ENCODE data around the gene MICU1. TPM values are rescaled to one million over a fixed set of nuclear protein-coding genes. Genes with fewer than 3 reads are reported as not detected.

Gene MICU1
- total RNA-seq, 6 donors from 2014 or later = 26.9 to 62.9 (median 47.6) TPM

DNA sequence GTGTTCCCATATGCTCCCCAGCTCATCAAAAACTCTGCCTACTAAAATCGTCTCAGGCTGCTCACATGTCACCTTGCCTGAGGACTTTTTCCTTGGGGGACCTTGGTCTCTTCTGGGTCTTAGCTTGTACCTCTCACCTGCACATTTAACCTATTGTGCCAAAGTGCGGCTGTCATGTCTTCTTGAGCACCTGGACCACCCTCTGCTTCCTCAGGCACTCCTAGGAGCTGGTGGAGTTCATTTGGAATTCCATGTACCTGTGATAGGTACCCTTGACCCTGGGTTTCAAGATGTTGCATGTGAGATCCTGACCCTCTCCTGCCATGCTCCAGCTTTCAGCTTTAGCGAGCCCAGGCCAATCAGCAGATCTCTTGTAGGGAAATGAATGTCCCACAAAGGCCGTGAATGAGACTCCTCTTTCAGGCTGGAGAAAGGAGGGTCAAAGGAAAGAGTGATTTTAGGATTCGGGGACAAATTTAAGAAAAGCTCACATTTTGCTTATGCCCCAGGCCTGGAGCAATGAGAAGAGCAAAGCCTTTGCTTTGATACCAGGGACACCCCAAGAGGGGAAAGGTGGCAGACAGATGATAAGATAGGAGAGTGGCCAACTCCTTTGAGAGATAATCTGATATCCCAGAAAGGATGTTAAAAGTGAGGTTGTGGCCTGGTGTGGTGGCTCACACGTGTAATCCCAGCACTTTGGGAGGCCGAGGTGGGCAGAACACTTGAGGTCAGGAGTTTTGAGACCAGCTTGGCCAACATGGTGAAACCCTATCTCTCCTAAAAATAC, 260.6 kb downstream of the MICU1 start:
- Histone ChIP-seq H3K4me3 (no peak overlapping the region), H3K9me3 (no peaks in the 10 kb centered on the region), H3K27me3 (no peaks in the 10 kb centered on the region), H3K36me3 (peaks cover 0 to 42% (median 15%) of the 10 kb centered on the region in 4 donors), H3K27ac (peak overlapping the region in 1 of 4 donors; percentile 6), H3K4me1 (peaks cover 10 to 12% (median 10%) of the 10 kb centered on the region in 4 donors)
- ATAC-seq (ENCODE audit: low FRiP score in 2 of 2) = no peak
- TF ChIP-seq POLR2AphosphoS5 (IDR thresholded peaks at IDR 0.05) (no peak), EP300 (IDR thresholded peaks at IDR 0.05) (no peak)
- no peak for DNase-seq
- WGBS, 2 donors = 90 to 94% methylated on average over 7 of the region's 7 CpGs

DNA sequence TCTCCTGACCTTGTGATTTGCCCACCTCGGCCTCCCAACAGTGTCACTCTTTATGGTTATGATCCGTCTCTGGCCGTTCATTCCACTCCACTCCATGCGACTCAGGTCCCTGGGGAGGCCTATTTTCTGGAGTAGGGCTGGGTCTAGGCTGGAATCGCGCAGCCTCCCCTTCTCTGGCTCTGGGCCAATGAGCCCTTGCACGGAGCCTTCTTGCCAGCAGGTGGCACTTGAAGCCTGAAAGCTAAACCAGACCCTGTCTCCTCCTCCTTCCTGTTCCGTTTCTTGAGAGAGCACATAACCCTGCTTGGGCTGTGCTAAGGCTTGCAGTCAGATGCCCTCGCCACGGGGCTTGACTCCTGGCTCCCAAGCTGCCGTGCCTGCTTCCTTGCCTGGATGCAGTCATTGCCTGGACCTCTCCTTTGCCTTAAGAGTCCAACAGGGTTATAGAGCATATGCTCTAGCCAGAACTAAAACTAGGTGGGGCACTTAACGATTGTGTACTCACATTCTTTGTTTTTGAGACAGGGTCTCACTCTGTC, 261.6 kb downstream of the MICU1 start:
- Histone ChIP-seq H3K27ac (peak overlapping the region in 3 of 4 donors; percentile 6 to 63 (median 58)), H3K4me3 (peak overlapping the region in 2 of 4 donors; percentile 15 to 29), H3K27me3 (no peaks in the 10 kb centered on the region), H3K36me3 (peaks cover 0 to 37% (median 15%) of the 10 kb centered on the region in 4 donors), H3K4me1 (peaks cover 10 to 12% (median 10%) of the 10 kb centered on the region in 4 donors), H3K9me3 (no peaks in the 10 kb centered on the region)
- peak; percentile 52 to 69 for TF ChIP-seq POLR2AphosphoS5 (IDR thresholded peaks at IDR 0.05)
- TF ChIP-seq, protein P1, sequence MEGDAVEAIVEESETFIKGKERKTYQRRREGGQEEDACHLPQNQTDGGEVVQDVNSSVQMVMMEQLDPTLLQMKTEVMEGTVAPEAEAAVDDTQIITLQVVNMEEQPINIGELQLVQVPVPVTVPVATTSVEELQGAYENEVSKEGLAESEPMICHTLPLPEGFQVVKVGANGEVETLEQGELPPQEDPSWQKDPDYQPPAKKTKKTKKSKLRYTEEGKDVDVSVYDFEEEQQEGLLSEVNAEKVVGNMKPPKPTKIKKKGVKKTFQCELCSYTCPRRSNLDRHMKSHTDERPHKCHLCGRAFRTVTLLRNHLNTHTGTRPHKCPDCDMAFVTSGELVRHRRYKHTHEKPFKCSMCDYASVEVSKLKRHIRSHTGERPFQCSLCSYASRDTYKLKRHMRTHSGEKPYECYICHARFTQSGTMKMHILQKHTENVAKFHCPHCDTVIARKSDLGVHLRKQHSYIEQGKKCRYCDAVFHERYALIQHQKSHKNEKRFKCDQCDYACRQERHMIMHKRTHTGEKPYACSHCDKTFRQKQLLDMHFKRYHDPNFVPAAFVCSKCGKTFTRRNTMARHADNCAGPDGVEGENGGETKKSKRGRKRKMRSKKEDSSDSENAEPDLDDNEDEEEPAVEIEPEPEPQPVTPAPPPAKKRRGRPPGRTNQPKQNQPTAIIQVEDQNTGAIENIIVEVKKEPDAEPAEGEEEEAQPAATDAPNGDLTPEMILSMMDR (IDR thresholded peaks at IDR 0.05) = peak; percentile 88 to 97 (median 95)
- no peak for TF ChIP-seq EP300 (IDR thresholded peaks at IDR 0.05)
- peak in 1 of 4 donors; percentile 22 for TF ChIP-seq POLR2A (IDR thresholded peaks at IDR 0.05)
- ATAC-seq (ENCODE audit: low FRiP score in 2 of 2) = peak; percentile 95 to 97
- DNase-seq = peak; percentile 44 to 91
- WGBS, 2 donors = 6 to 8% methylated on average over 10 to 12 of the region's 12 CpGs

- no peak overlapping the region for H3K27ac ChIP-seq
- H3K36me3 ChIP-seq = peaks cover 0 to 8% (median 0%) of the 10 kb centered on the region in 4 donors
- no peak for ATAC-seq (ENCODE audit: low FRiP score in 2 of 2)
- TF ChIP-seq EP300 (IDR thresholded peaks at IDR 0.05) = no peak
- TF ChIP-seq POLR2A (IDR thresholded peaks at IDR 0.05) = no peak
- TF ChIP-seq, protein P1 (IDR thresholded peaks at IDR 0.05) = no peak
- TF ChIP-seq POLR2AphosphoS5 (IDR thresholded peaks at IDR 0.05) = no peak
- peaks cover 13 to 26% (median 18%) of the 10 kb centered on the region in 4 donors for H3K4me1 ChIP-seq
- H3K4me3 ChIP-seq = no peak overlapping the region
- WGBS, 2 donors = 67 to 75% methylated on average over 4 of the region's 4 CpGs
- DNase-seq = no peak
- no peaks in the 10 kb centered on the region for H3K9me3 ChIP-seq
- no peaks in the 10 kb centered on the region for H3K27me3 ChIP-seq
Observed at GRCh38 chr10:72356987-72357386, 268.9 kb downstream of the MICU1 start.

DNA sequence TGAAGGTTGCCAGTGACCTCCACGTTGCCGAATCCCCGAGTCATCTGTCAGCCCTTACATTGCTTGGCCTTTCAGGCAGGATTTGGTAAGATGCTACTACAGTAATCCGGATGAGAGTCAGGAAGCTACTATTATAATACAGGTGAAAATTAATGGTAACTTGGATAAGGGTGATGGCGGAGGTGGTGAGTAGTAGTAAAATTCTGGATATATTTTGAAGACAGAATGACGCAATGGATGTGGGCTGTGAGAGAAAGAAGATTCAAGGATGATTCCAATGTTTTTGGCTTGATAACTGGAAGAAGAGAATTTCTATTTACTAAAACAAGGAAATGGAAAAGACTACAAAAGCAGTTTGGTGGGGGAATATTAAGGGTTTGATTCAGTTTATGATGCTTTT, 269.8 kb downstream of the MICU1 start:
- Histone ChIP-seq H3K9me3 (no peaks in the 10 kb centered on the region), H3K27ac (no peak overlapping the region), H3K27me3 (no peaks in the 10 kb centered on the region), H3K4me3 (no peak overlapping the region), H3K36me3 (peaks cover 0 to 8% (median 0%) of the 10 kb centered on the region in 4 donors), H3K4me1 (peaks cover 13 to 33% (median 19%) of the 10 kb centered on the region in 4 donors)
- no peak for DNase-seq
- 93% methylated on average over 6 of the region's 6 CpGs for WGBS, 2 donors
- TF ChIP-seq POLR2AphosphoS5 (IDR thresholded peaks at IDR 0.05) (no peak), POLR2A (IDR thresholded peaks at IDR 0.05) (no peak), EP300 (IDR thresholded peaks at IDR 0.05) (no peak)
- TF ChIP-seq, protein P1 (IDR thresholded peaks at IDR 0.05) = no peak
- no peak for ATAC-seq (ENCODE audit: low FRiP score in 2 of 2)

DNA sequence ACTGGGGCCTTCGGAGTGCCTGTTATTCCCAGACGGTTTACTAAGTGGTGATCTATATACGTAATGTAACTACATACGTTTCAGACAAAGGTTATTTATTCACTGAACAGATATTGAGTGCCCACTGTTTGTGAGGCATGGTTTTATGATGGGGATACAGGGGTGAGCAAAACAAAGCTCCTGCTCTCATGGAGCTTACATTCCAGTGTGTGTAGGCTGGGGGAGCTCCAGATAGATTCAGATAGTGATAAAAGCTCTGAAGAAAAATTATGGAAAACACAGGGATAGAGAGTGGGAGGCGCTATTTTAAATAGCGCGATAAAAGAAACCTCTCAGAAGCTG, 270.7 kb downstream of the MICU1 start:
- 32 to 37% methylated on average over 7 of the region's 7 CpGs for WGBS, 2 donors
- peaks cover 0 to 13% (median 0%) of the 10 kb centered on the region in 4 donors for H3K36me3 ChIP-seq
- ATAC-seq (ENCODE audit: low FRiP score in 2 of 2) (no peak), DNase-seq (no peak)
- peaks cover 13 to 33% (median 19%) of the 10 kb centered on the region in 4 donors for H3K4me1 ChIP-seq
- TF ChIP-seq POLR2AphosphoS5 (IDR thresholded peaks at IDR 0.05) = no peak
- TF ChIP-seq, protein P1 (IDR thresholded peaks at IDR 0.05) = no peak
- TF ChIP-seq EP300 (IDR thresholded peaks at IDR 0.05) = no peak
- no peak for TF ChIP-seq POLR2A (IDR thresholded peaks at IDR 0.05)
- H3K27me3 ChIP-seq = no peaks in the 10 kb centered on the region
- peak overlapping the region; percentile 76 to 93 (median 80) for H3K4me3 ChIP-seq
- peak overlapping the region; percentile 93 to 99 (median 96) for H3K27ac ChIP-seq
- no peaks in the 10 kb centered on the region for H3K9me3 ChIP-seq

Measured in upper lobe of left lung (tissue), 6 donors.